OCI-LY1 (cell line): ENCODE measurements around the gene RASGEF1C.

ENCODE experiments used
- H2AFZ ChIP-seq: fragments of 200-600 bp; sonication (generic), shearing (Covaris generic); 2 replicates; pipeline ENCODE4 v1.6.0; 2014; ENCODE audit warnings: antibody characterized with exemption, mild to moderate bottlenecking, low read length
- H3F3A ChIP-seq: fragments of 200-600 bp; sonication (generic), shearing (Covaris generic); 2 replicates; pipeline ENCODE4 v1.6.0; 2014; ENCODE audit warnings: mild to moderate bottlenecking, antibody characterized with exemption, low read length, moderate library complexity; ENCODE audit not compliant: insufficient read depth
- H3K27ac ChIP-seq: fragments of 200-600 bp; sonication (generic); 2 replicates; pipeline ENCODE4 v1.5.1; 2014; ENCODE audit warnings: low read length, mixed run types, mild to moderate bottlenecking, low read depth; ENCODE audit not compliant: poor library complexity, severe bottlenecking
- H3K27me3 ChIP-seq: fragments of 200-600 bp; sonication (generic); 2 replicates; pipeline ENCODE4 v1.6.0; 2014; ENCODE audit warnings: antibody characterized with exemption, mild to moderate bottlenecking, low read length, moderate library complexity; ENCODE audit not compliant: insufficient read depth
- H3K36me3 ChIP-seq: fragments of 200-600 bp; sonication (generic); 2 replicates; pipeline ENCODE4 v1.6.1; 2014; ENCODE audit warnings: mild to moderate bottlenecking, antibody characterized with exemption, low read length, moderate library complexity, mixed read lengths; ENCODE audit not compliant: insufficient read depth
- H3K4me1 ChIP-seq: fragments of 200-600 bp; sonication (generic); 2 replicates; pipeline ENCODE4 v1.5.1; 2014; ENCODE audit warnings: mild to moderate bottlenecking, low read length, moderate library complexity; ENCODE audit not compliant: insufficient read depth, severe bottlenecking
- H3K4me2 ChIP-seq: fragments of 200-600 bp; sonication (generic), shearing (Covaris generic); 2 replicates; pipeline ENCODE4 v1.6.1; 2014; ENCODE audit warnings: low read length
- H3K4me3 ChIP-seq: fragments of 200-600 bp; sonication (generic); 2 replicates; pipeline ENCODE4 v1.5.1; 2014; ENCODE audit warnings: low read length, low read depth, mild to moderate bottlenecking, mixed read lengths; ENCODE audit not compliant: poor library complexity, severe bottlenecking
- H3K79me2 ChIP-seq: fragments of 200-600 bp; shearing (Covaris generic); 2 replicates; pipeline ENCODE4 v1.6.1; 2016; ENCODE audit warnings: mixed run types, low read length, mixed read lengths; ENCODE audit not compliant: insufficient read depth
- H3K9ac ChIP-seq: fragments of 200-600 bp; sonication (generic), shearing (Covaris generic); 2 replicates; pipeline ENCODE4 v1.6.1; 2014; ENCODE audit warnings: mild to moderate bottlenecking, low read length, mixed read lengths
- H3K9me2 ChIP-seq: fragments of 200-600 bp; sonication (generic), shearing (Covaris generic); 2 replicates; pipeline ENCODE4 v1.6.1; 2014; ENCODE audit warnings: low read depth, mild to moderate bottlenecking, low read length, mixed read lengths
- H3K9me3 ChIP-seq: fragments of 200-600 bp; shearing (Covaris generic); 2 replicates; pipeline ENCODE4 v1.6.1; 2014; ENCODE audit warnings: low read length, mixed read lengths
- H4K20me1 ChIP-seq: fragments of 200-600 bp; sonication (generic), shearing (Covaris generic); 2 replicates; pipeline ENCODE4 v1.6.0; 2016; ENCODE audit warnings: mild to moderate bottlenecking, low read length; ENCODE audit not compliant: insufficient read depth
- EZH2 ChIP-seq: fragments of 200-600 bp; sonication (generic), shearing (Covaris generic); IDR thresholded peaks from 2 replicates; pipeline ENCODE4 v1.8.0; 2017; ENCODE audit warnings: borderline replicate concordance, mixed run types, mild to moderate bottlenecking, antibody characterized with exemption, low read length, moderate library complexity, mixed read lengths
- TF ChIP-seq, protein P1 (sequence below): fragments of 200-600 bp; sonication (generic), shearing (Covaris generic); IDR thresholded peaks from 2 replicates; pipeline ENCODE4 v1.5.1; 2017; ENCODE audit warnings: mild to moderate bottlenecking, antibody characterized with exemption, low read length, moderate library complexity, mixed read lengths

The RASGEF1C gene

DNA sequence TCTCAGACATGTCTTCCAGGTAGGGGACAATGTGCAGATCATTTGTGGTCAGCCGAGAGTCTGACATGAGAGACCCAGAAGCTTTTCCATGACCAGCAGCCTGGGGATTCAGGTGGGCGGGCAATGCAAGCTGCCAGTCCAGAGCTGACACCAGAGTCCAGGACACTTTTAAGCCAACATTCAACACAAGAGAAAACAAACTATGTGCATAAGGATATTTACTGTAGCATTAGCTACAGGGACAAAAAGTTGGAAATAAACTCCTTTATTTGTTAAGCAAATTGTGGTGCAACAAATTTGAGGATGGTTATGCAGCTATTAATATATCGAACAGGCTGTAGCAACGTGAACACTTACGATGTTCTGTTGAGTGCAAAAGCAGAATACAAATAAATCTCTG lies 127.5 kb downstream of the RASGEF1C start:
- no peaks in the 10 kb centered on the region for H3K4me1 ChIP-seq
- no peaks in the 10 kb centered on the region for H4K20me1 ChIP-seq
- no peaks in the 10 kb centered on the region for H3K9me3 ChIP-seq
- H3K36me3 ChIP-seq, result no peaks in the 10 kb centered on the region
- no peak overlapping the region for H3K9ac ChIP-seq
- TF ChIP-seq, protein P1, sequence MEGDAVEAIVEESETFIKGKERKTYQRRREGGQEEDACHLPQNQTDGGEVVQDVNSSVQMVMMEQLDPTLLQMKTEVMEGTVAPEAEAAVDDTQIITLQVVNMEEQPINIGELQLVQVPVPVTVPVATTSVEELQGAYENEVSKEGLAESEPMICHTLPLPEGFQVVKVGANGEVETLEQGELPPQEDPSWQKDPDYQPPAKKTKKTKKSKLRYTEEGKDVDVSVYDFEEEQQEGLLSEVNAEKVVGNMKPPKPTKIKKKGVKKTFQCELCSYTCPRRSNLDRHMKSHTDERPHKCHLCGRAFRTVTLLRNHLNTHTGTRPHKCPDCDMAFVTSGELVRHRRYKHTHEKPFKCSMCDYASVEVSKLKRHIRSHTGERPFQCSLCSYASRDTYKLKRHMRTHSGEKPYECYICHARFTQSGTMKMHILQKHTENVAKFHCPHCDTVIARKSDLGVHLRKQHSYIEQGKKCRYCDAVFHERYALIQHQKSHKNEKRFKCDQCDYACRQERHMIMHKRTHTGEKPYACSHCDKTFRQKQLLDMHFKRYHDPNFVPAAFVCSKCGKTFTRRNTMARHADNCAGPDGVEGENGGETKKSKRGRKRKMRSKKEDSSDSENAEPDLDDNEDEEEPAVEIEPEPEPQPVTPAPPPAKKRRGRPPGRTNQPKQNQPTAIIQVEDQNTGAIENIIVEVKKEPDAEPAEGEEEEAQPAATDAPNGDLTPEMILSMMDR, result no peak
- TF ChIP-seq EZH2, result no peak
- H3K4me3 ChIP-seq, result no peak overlapping the region
- no peak overlapping the region for H2AFZ ChIP-seq
- H3K9me2 ChIP-seq, result no peaks in the 10 kb centered on the region
- H3K27me3 ChIP-seq, result peaks cover 10% of the 10 kb centered on the region; the same call in 1 of the 2 replicates
- no peaks in the 10 kb centered on the region for H3K79me2 ChIP-seq
- no peaks in the 10 kb centered on the region for H3F3A ChIP-seq
- no peak overlapping the region for H3K27ac ChIP-seq
- no peak overlapping the region for H3K4me2 ChIP-seq

DNA sequence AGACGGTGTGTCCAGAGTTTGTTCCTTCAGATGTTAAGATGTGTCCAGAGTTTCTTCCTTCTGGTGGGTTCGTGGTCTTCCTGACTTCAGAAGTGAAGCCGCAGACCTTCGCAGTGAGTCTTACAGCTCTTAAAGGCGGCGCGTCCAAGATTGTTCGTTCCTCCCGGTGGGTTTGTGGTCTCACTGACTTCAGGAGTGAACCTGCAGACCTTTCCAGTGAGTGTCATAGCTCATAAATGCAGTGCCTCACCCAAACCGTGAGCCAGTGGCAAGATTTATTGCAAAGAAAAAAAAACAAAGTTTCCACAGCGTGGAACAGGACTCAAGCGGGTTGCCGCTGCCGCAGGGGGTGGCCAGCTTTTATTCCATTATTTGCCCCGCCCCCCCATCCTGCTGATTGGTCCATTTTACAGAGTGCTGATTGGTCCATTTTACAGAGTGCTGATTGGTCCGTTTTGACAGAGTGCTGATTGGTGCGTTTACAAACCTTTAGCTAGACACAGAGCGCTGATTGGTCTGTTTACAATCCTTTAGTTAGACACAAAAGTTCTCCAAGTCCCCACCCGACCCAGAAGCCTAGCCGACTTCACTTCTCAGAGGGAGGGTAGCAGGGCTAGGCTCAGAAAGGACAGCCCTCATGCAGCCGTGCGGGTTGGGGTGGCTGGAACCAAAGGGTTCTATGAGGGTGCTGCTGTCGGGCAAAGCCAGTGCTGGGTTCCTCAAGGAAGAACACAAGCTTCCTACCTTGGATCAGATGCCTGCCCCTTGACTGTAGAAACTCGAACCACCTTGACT lies 128.3 kb downstream of the RASGEF1C start:
- no peaks in the 10 kb centered on the region for H3F3A ChIP-seq
- no peak for TF ChIP-seq EZH2
- TF ChIP-seq, protein P1, result no peak
- H2AFZ ChIP-seq, result no peak overlapping the region
- H3K4me1 ChIP-seq, result no peaks in the 10 kb centered on the region
- H3K79me2 ChIP-seq, result no peaks in the 10 kb centered on the region
- no peaks in the 10 kb centered on the region for H3K9me2 ChIP-seq
- no peak overlapping the region for H3K4me3 ChIP-seq
- no peak overlapping the region for H3K27ac ChIP-seq
- no peaks in the 10 kb centered on the region for H3K9me3 ChIP-seq
- no peaks in the 10 kb centered on the region for H4K20me1 ChIP-seq
- H3K4me2 ChIP-seq, result no peak overlapping the region
- no peaks in the 10 kb centered on the region for H3K36me3 ChIP-seq
- H3K27me3 ChIP-seq, result peaks cover 11% of the 10 kb centered on the region; the same call in 1 of the 2 replicates
- no peak overlapping the region for H3K9ac ChIP-seq

DNA sequence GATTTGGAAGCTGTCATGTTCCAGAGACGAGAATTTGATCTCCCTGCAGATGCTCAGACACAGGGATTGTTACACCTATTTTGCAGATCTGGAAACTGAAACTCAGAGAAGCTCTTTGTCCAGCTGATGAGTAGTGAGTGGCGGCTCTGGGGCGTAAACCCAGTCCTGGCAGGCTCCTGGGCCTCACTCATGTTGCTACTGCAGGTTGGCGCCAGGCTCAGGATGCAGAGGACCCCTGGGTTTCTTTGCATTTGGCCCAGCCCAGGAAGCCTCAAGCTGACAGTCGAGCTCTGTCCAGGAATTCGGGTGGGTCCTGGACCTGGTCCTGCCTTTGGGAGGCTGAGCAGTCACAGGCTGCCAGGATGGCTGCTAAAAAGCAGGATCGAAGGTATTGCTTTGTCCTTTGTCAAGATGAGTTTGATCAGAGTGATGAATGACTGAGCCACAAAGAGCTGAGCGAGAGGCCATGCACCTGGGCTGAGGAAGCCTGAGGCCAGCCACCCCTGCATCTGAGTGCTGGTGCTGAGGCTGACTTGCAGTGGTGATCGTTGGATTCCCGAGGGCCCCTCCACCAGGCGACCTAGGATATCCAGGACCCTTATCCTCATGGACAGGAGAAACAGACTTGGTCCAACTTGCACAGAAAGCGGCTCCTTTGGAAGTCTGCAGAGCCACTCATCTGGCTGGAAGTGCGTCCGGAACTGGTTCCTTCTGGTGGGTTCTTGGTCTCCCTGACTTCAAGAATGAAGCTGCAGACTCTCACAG lies 129.1 kb downstream of the RASGEF1C start:
- no peak overlapping the region for H3K27ac ChIP-seq

More for the DNA sequence above, 129.1 kb downstream of the RASGEF1C start:
- Histone ChIP-seq H3K9ac (no peak overlapping the region), H3K79me2 (no peaks in the 10 kb centered on the region), H3K9me3 (no peaks in the 10 kb centered on the region), H2AFZ (no peak overlapping the region), H3K27me3 (peaks cover 11% of the 10 kb centered on the region; the same call in 1 of the 2 replicates), H3K4me3 (no peak overlapping the region), H3K4me2 (no peak overlapping the region), H3K4me1 (no peaks in the 10 kb centered on the region), H4K20me1 (no peaks in the 10 kb centered on the region), H3K9me2 (no peaks in the 10 kb centered on the region), H3K36me3 (no peaks in the 10 kb centered on the region), H3F3A (no peaks in the 10 kb centered on the region)
- no peak for TF ChIP-seq EZH2
- TF ChIP-seq, protein P1, result no peak
